Caco-2 (cell line): ENCODE measurements around the gene PTPRF. TPM values are rescaled to one million over a fixed set of nuclear protein-coding genes. Genes with fewer than 3 reads are reported as not detected.

Source experiments
- BruUV-seq: library from RNA; stranded (reverse); fragments of 400-500 nt; replicated peaks from 2 replicates; lab custom pipeline; 2021; lab: Mats Ljungman, UMichigan
- CTCF ChIA-PET: fragments of 300-600 bp; sonication (Branson Sonifier 250); formaldehyde crosslinking; loops from one replicate; lab custom pipeline; 2022; ENCODE audit warnings: antibody characterized with exemption; lab: Charles Lee
- POLR2A ChIA-PET: fragments of 300-600 bp; sonication (Branson Sonifier 250); formaldehyde crosslinking; loops from one replicate; lab custom pipeline; 2022; ENCODE audit warnings: antibody characterized with exemption; lab: Charles Lee
- DNase-seq, 2 experiments: peaks; one replicate each; pipeline versions ENCODE4 v3.0.0 to v3.0.0-alpha.2; 2020 to 2022
- H3K27me3 ChIP-seq: replicated peaks from 2 replicates; pipeline ENCODE4 v1.6.0; 2011; ENCODE audit warnings: low read length; ENCODE audit not compliant: control insufficient read depth, insufficient read depth
- H3K36me3 ChIP-seq: 2 replicates; pipeline ENCODE4 v1.5.1; 2011; ENCODE audit warnings: low read length; ENCODE audit not compliant: control insufficient read depth, insufficient read depth
- H3K4me1 ChIP-seq: fragments of 250-450 bp; sonication (Bioruptor Pico); 2 replicates; pipeline ENCODE4 v1.5.1; 2020; ENCODE audit warnings: mild to moderate bottlenecking
- H3K4me3 ChIP-seq: 2 replicates; pipeline ENCODE4 v1.5.1; 2011; ENCODE audit warnings: low read depth, mild to moderate bottlenecking, control low read depth, low read length
- H3K9me3 ChIP-seq: fragments of 250-450 bp; sonication (Bioruptor Pico); 2 replicates; pipeline ENCODE4 v1.5.1; 2020; ENCODE audit warnings: mild to moderate bottlenecking, moderate library complexity
- H3K27ac Mint-ChIP-seq: one replicate; pipeline ENCODE4 v1.8.0; 2022; ENCODE audit warnings: mixed read lengths; ENCODE audit not compliant: unreplicated experiment
- H3K27me3 Mint-ChIP-seq: one replicate; pipeline ENCODE4 v1.8.0; 2022; ENCODE audit warnings: mixed read lengths; ENCODE audit not compliant: insufficient read depth, unreplicated experiment
- H3K36me3 Mint-ChIP-seq: one replicate; pipeline ENCODE4 v1.8.0; 2022; ENCODE audit warnings: mild to moderate bottlenecking, mixed read lengths; ENCODE audit not compliant: insufficient read depth, unreplicated experiment
- H3K4me1 Mint-ChIP-seq: one replicate; pipeline ENCODE4 v1.8.0; 2022; ENCODE audit warnings: low read depth, mixed read lengths; ENCODE audit not compliant: unreplicated experiment
- H3K4me3 Mint-ChIP-seq: one replicate; pipeline ENCODE4 v1.8.0; 2022; ENCODE audit warnings: mild to moderate bottlenecking, moderate library complexity, mixed read lengths; ENCODE audit not compliant: unreplicated experiment
- H3K9me3 Mint-ChIP-seq: one replicate; pipeline ENCODE4 v1.8.0; 2022; ENCODE audit warnings: mixed read lengths; ENCODE audit not compliant: unreplicated experiment
- intact Hi-C: fragments of 100-400 bp; cut with micrococcal nuclease; formaldehyde crosslinking; loops from one replicate; pipeline ENCODE4 v1.10.0; 2022; ENCODE audit not compliant: unreplicated experiment
- total RNA-seq: library from RNA; stranded (reverse); gene quantifications from 2 replicates; pipeline ENCODE4 v1.2.3, GENCODE V29; 2022
- TF ChIP-seq, protein P1 (sequence below), 2 experiments: fragments of 200-600 bp in 1 of 2; IDR thresholded peaks; 1 replicate in 1 of 2; 2 replicates in 1 of 2; pipeline versions ENCODE4 v1.5.1 to v1.8.0; 2011 to 2022; ENCODE audit warnings: antibody characterized with exemption in 1 of 2, control low read depth in 1 of 2, inconsistent platforms in 1 of 2, low read depth in 1 of 2, low read length in 1 of 2, mild to moderate bottlenecking in 1 of 2, moderate library complexity in 1 of 2; ENCODE audit not compliant: insufficient read depth in 1 of 2, severe bottlenecking in 1 of 2, unreplicated experiment in 1 of 2

The PTPRF gene
- total RNA-seq, 1 experiment from 2014 or later = 158 TPM

DNA sequence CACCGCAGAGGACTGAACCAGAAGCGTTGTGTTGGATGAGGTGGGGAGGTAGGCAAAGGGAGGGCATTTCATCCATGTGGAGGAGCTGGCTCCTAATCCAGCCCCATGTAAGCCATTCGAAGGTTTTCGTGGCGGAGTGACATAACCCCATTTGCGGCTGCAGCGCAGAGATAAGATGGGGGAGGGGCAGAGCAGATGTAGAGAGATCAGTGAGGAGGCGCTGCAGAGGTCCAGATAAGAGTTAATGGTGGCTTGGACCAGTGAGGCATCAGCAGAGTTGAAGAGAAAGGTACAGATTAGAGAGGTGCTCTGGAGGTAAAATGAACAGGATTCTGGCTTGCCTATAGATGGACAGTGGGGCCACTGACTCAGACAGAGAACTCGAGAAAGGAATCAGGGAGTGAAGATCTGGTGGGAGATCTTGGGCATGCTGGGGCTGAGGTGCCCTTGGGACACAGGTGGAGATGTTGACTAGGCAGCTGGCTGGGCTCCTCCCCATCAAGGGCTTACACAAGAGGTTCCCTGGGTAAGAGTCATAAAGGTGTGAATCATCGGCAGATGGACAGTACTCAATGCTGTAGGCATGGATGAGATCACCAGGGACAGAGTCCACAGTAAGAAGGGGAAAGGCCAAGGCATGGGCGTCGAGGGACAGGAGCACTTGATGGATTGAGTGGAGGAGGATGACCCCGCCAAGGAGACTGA lies 7.8 kb upstream of the PTPRF start:
- BruUV-seq = no TSS peak
- Mint-ChIP-seq H3K36me3 (no peaks in the 10 kb centered on the region), H3K9me3 (peaks cover 13% of the 10 kb centered on the region), H3K4me3 (peak overlapping the region; percentile 13), H3K4me1 (peaks cover 34% of the 10 kb centered on the region), H3K27ac (peak overlapping the region; percentile 59), H3K27me3 (no peaks in the 10 kb centered on the region)
- peak; percentile 71 to 85 for DNase-seq
- H3K27me3 ChIP-seq = no peaks in the 10 kb centered on the region
- intact Hi-C loops = loop anchor here (5.0 kb wide), 1 partner anchor 71 kb away; the partner anchor contains the start of gene HYI
- CTCF ChIA-PET = no interaction called here
- H3K9me3 ChIP-seq = no peaks in the 10 kb centered on the region
- no peaks in the 10 kb centered on the region for H3K36me3 ChIP-seq
- peaks cover 24% of the 10 kb centered on the region for H3K4me1 ChIP-seq
- TF ChIP-seq, protein P1, sequence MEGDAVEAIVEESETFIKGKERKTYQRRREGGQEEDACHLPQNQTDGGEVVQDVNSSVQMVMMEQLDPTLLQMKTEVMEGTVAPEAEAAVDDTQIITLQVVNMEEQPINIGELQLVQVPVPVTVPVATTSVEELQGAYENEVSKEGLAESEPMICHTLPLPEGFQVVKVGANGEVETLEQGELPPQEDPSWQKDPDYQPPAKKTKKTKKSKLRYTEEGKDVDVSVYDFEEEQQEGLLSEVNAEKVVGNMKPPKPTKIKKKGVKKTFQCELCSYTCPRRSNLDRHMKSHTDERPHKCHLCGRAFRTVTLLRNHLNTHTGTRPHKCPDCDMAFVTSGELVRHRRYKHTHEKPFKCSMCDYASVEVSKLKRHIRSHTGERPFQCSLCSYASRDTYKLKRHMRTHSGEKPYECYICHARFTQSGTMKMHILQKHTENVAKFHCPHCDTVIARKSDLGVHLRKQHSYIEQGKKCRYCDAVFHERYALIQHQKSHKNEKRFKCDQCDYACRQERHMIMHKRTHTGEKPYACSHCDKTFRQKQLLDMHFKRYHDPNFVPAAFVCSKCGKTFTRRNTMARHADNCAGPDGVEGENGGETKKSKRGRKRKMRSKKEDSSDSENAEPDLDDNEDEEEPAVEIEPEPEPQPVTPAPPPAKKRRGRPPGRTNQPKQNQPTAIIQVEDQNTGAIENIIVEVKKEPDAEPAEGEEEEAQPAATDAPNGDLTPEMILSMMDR (IDR thresholded peaks at IDR 0.05; ENCODE audit: insufficient read depth in 1 of 2, low read depth in 1 of 2, low read length in 1 of 2, severe bottlenecking in 1 of 2, unreplicated experiment in 1 of 2) = no peak
- POLR2A ChIA-PET = no interaction called here
- H3K4me3 ChIP-seq = no peak overlapping the region

DNA sequence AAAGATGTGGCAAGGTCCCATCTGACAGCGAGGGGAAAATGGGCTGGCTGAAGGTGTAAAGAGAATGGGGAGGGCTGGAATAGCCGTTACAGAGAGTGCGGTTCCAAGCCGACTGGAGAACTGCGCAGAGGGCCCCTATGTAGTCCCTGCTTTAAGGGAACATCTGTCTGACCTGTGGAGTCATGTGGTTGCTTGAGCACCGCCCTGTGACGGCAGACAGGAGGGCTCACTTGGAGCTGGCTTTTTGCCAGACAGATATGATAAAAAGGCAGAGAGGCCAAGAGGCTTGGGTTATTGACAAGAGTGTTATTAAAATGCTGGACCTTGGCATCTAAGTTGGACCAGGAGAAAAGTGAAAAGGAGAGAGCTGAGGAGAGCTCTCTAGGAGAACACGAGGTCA lies 5.9 kb upstream of the PTPRF start:
- ChIA-PET POLR2A (no interaction called here), CTCF (interaction anchor here (0.7 kb wide), 1 partner anchor 319 kb away, joined by 3 read pairs; no protein-coding TSS in a partner anchor)
- no TSS peak for BruUV-seq
- Histone ChIP-seq H3K27me3 (no peaks in the 10 kb centered on the region), H3K4me1 (peaks cover 29% of the 10 kb centered on the region), H3K9me3 (no peaks in the 10 kb centered on the region), H3K4me3 (no peak overlapping the region), H3K36me3 (no peaks in the 10 kb centered on the region)
- H3K4me1 Mint-ChIP-seq = peaks cover 46% of the 10 kb centered on the region
- intact Hi-C loops = loop anchor here (5.0 kb wide), 1 partner anchor 73 kb away; the partner anchor contains the start of gene HYI
- no peak overlapping the region for H3K4me3 Mint-ChIP-seq
- H3K27ac Mint-ChIP-seq = peak overlapping the region; percentile 11
- DNase-seq = no peak
- H3K27me3 Mint-ChIP-seq = no peaks in the 10 kb centered on the region
- peaks cover 13% of the 10 kb centered on the region for H3K9me3 Mint-ChIP-seq
- no peaks in the 10 kb centered on the region for H3K36me3 Mint-ChIP-seq
- TF ChIP-seq, protein P1 (IDR thresholded peaks at IDR 0.05; ENCODE audit: insufficient read depth in 1 of 2, low read depth in 1 of 2, low read length in 1 of 2, severe bottlenecking in 1 of 2, unreplicated experiment in 1 of 2) = no peak

- Histone ChIP-seq H3K27me3 (no peaks in the 10 kb centered on the region), H3K4me1 (peaks cover 36% of the 10 kb centered on the region), H3K36me3 (no peaks in the 10 kb centered on the region), H3K9me3 (no peaks in the 10 kb centered on the region), H3K4me3 (no peak overlapping the region)
- Mint-ChIP-seq H3K27me3 (no peaks in the 10 kb centered on the region), H3K36me3 (no peaks in the 10 kb centered on the region), H3K4me3 (no peak overlapping the region), H3K4me1 (peaks cover 54% of the 10 kb centered on the region), H3K27ac (no peak overlapping the region), H3K9me3 (peaks cover 13% of the 10 kb centered on the region)
- BruUV-seq = no TSS peak
- TF ChIP-seq, protein P1 (IDR thresholded peaks at IDR 0.05; ENCODE audit: insufficient read depth in 1 of 2, low read depth in 1 of 2, low read length in 1 of 2, severe bottlenecking in 1 of 2, unreplicated experiment in 1 of 2) = no peak
- CTCF ChIA-PET = interaction anchor here (1.6 kb wide), 1 partner anchor 65 kb away, joined by 3 read pairs; no protein-coding TSS in a partner anchor
- no peak for DNase-seq
- intact Hi-C loops = no loop called here
- POLR2A ChIA-PET = no interaction called here
Observed at GRCh38 chr1:43526002-43526401, 4.7 kb upstream of the PTPRF start.
